DND-41 (cell line): ENCODE results near the gene GPR21.

Experiments used
- ATAC-seq: fragments of 200-7000 bp; cut with Tn5 transposase; 3 replicates; pipeline ENCODE4 v1.9.1; 2021; ENCODE audit warnings: low read depth; ENCODE audit not compliant: insufficient read depth
- DNase-seq: peaks from one replicate; pipeline ENCODE4 v3.0.0-alpha.2; 2020
- H2AFZ ChIP-seq: 2 replicates; pipeline ENCODE4 v1.6.0; 2012; ENCODE audit warnings: low read depth, low read length
- H3K27ac ChIP-seq: 2 replicates; pipeline ENCODE4 v1.5.1; 2012; ENCODE audit warnings: low read length, inconsistent platforms
- H3K27me3 ChIP-seq: fragments of 200-600 bp; sonication (generic); 2 replicates; pipeline ENCODE4 v1.6.0; 2012; ENCODE audit warnings: low read length, mild to moderate bottlenecking, inconsistent platforms; ENCODE audit not compliant: insufficient read depth, poor library complexity
- H3K36me3 ChIP-seq: 2 replicates; pipeline ENCODE4 v1.5.1; 2012; ENCODE audit warnings: low read length, inconsistent platforms; ENCODE audit not compliant: insufficient read depth
- H3K4me1 ChIP-seq: 2 replicates; pipeline ENCODE4 v1.5.1; 2012; ENCODE audit warnings: mild to moderate bottlenecking, low read length; ENCODE audit not compliant: insufficient read depth
- H3K4me2 ChIP-seq: 2 replicates; pipeline ENCODE4 v1.6.0; 2012; ENCODE audit warnings: mild to moderate bottlenecking, moderate library complexity, low read length, inconsistent platforms; ENCODE audit not compliant: insufficient read depth
- H3K4me3 ChIP-seq, 2 experiments: fragments of 200-600 bp in 1 of 2; shearing (Covaris generic) in 1 of 2; 2 replicates each; pipeline ENCODE4 v1.5.1; 2012 to 2016; ENCODE audit warnings: inconsistent platforms in 2 of 2, low read length in 2 of 2, mild to moderate bottlenecking in 2 of 2, low read depth in 1 of 2, moderate library complexity in 1 of 2
- H3K79me2 ChIP-seq: 2 replicates; pipeline ENCODE4 v1.6.0; 2012; ENCODE audit warnings: low read length, inconsistent platforms; ENCODE audit not compliant: insufficient read depth
- H3K9ac ChIP-seq: 2 replicates; pipeline ENCODE4 v1.6.0; 2012; ENCODE audit warnings: low read depth, mild to moderate bottlenecking, inconsistent platforms, low read length, moderate library complexity
- H3K9me3 ChIP-seq: 2 replicates; pipeline ENCODE4 v1.5.1; 2012; ENCODE audit warnings: low read length, moderate library complexity, mild to moderate bottlenecking, inconsistent platforms; ENCODE audit not compliant: insufficient read depth, severe bottlenecking
- H4K20me1 ChIP-seq: 2 replicates; pipeline ENCODE4 v1.6.0; 2012; ENCODE audit warnings: low read length; ENCODE audit not compliant: insufficient read depth
- EZH2 ChIP-seq: IDR thresholded peaks from 3 replicates; pipeline ENCODE4 v1.6.1; 2012; ENCODE audit warnings: borderline replicate concordance, low read depth, mild to moderate bottlenecking, moderate library complexity, low read length, inconsistent platforms; ENCODE audit not compliant: severe bottlenecking
- TF ChIP-seq, protein P1 (sequence below): IDR thresholded peaks from 2 replicates; pipeline ENCODE4 v1.5.1; 2012; ENCODE audit warnings: borderline replicate concordance, low read length, moderate library complexity, mild to moderate bottlenecking; ENCODE audit not compliant: poor library complexity, severe bottlenecking; ENCODE audit errors: extremely low read depth

GPR21 gene

DNA sequence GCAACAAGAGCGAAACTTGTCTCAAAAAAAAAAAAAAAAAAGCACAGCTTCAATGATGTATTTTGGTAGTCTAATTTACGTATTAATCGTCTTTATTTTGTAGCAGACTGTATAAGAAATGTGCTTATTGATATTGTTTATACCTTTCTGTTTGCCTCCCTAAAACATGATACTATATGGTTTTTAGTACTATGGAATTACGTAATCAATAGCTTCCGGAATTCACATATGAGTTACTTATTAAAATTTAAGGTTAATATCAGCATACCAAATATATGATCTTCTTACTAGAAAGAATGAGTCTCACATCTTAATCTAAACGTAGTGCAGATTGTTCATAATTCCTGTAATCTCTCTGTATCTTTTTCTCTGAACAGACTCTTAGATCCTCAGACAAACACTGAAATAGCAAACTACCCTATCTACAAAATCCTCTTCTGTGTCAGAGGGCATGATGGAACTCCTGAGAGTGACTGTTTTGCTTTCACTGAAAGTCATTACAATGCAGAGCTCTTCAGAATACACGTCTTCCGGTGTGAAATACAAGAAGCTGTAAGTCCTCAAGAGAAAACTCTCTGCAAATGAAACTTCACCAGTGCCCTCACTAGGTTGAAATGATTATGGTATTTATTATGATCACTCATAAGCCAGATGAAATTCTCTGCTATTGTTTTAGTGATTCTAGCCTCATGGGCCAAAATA is 44.4 kb upstream of the GPR21 start:
- H3K9me3 ChIP-seq: no peaks in the 10 kb centered on the region
- no peak overlapping the region for H3K9ac ChIP-seq
- ATAC-seq (no peak), DNase-seq (no peak)
- H3K27me3 ChIP-seq: no peaks in the 10 kb centered on the region
- no peaks in the 10 kb centered on the region for H4K20me1 ChIP-seq
- no peak overlapping the region for H3K4me2 ChIP-seq
- TF ChIP-seq EZH2: no peak
- TF ChIP-seq, protein P1, sequence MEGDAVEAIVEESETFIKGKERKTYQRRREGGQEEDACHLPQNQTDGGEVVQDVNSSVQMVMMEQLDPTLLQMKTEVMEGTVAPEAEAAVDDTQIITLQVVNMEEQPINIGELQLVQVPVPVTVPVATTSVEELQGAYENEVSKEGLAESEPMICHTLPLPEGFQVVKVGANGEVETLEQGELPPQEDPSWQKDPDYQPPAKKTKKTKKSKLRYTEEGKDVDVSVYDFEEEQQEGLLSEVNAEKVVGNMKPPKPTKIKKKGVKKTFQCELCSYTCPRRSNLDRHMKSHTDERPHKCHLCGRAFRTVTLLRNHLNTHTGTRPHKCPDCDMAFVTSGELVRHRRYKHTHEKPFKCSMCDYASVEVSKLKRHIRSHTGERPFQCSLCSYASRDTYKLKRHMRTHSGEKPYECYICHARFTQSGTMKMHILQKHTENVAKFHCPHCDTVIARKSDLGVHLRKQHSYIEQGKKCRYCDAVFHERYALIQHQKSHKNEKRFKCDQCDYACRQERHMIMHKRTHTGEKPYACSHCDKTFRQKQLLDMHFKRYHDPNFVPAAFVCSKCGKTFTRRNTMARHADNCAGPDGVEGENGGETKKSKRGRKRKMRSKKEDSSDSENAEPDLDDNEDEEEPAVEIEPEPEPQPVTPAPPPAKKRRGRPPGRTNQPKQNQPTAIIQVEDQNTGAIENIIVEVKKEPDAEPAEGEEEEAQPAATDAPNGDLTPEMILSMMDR: no peak
- H3K27ac ChIP-seq: no peak overlapping the region
- peaks cover 33% of the 10 kb centered on the region for H3K36me3 ChIP-seq
- no peaks in the 10 kb centered on the region for H3K79me2 ChIP-seq
- no peak overlapping the region for H2AFZ ChIP-seq
- H3K4me1 ChIP-seq: no peaks in the 10 kb centered on the region
- no peak overlapping the region for H3K4me3 ChIP-seq

DNA sequence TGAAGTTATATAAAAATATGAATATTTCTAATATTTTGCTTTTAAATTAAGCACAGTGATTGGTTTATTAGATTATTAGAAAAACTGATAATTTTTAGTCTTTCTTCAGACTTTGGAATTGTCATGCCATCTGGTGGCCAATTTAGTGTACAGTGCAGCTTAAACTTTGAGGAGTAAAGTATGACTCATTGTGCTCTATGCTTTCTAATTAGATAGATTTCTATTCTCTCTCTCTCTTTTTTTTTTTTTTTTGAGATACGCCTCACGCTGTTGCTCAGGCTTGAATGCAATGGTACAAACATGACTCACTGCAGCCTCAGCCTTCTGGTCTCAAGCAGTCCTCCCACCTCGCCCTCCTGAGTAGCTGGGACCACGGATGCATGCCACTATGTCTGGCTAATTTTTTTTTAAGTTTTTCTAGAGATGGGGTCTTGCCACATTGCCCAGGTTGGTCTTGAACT is 42.1 kb upstream of the GPR21 start:
- no peaks in the 10 kb centered on the region for H3K4me1 ChIP-seq
- H3K27ac ChIP-seq: no peak overlapping the region
- H3K9ac ChIP-seq: no peak overlapping the region
- H3K27me3 ChIP-seq: no peaks in the 10 kb centered on the region
- H3K36me3 ChIP-seq: peaks cover 28% of the 10 kb centered on the region
- H2AFZ ChIP-seq: no peak overlapping the region
- no peaks in the 10 kb centered on the region for H4K20me1 ChIP-seq
- H3K4me3 ChIP-seq: no peak overlapping the region
- H3K9me3 ChIP-seq: no peaks in the 10 kb centered on the region
- peak; percentile 10 for DNase-seq
- TF ChIP-seq EZH2: no peak
- TF ChIP-seq, protein P1: peak; percentile 67
- H3K79me2 ChIP-seq: no peaks in the 10 kb centered on the region
- no peak overlapping the region for H3K4me2 ChIP-seq
- no peak for ATAC-seq

DNA sequence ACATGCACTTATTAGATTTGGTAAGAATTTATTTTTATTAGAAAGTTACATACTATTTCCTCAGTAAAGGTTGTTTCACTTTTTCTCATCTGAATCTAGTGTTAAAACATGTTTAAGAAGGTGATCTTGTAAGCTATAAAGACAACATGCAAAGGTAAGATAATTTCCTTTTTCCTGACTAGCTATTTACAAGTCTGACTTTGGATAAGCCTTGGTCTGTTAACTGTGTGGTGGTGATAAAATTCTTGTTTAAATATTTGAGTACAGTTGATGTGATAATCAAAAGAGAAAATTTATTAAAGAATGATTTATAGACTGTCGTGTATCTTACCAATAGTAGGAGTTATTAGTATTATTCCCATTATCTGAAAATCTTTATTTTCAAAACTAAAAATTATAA is 36.9 kb upstream of the GPR21 start:
- H3K4me3 ChIP-seq: no peak overlapping the region
- no peak overlapping the region for H3K9ac ChIP-seq
- DNase-seq (no peak), ATAC-seq (no peak)
- H3K36me3 ChIP-seq: peaks cover 36% of the 10 kb centered on the region; the same call in 1 of the 2 replicates
- no peaks in the 10 kb centered on the region for H3K79me2 ChIP-seq
- TF ChIP-seq, protein P1: no peak
- TF ChIP-seq EZH2: no peak
- no peaks in the 10 kb centered on the region for H3K27me3 ChIP-seq
- H3K27ac ChIP-seq: no peak overlapping the region
- H4K20me1 ChIP-seq: no peaks in the 10 kb centered on the region
- H3K9me3 ChIP-seq: no peaks in the 10 kb centered on the region
- no peak overlapping the region for H2AFZ ChIP-seq
- no peak overlapping the region for H3K4me2 ChIP-seq
- H3K4me1 ChIP-seq: no peaks in the 10 kb centered on the region
